ENCODE results near the gene TUBB2B. TPM values are rescaled to one million over a fixed set of nuclear protein-coding genes. Genes with fewer than 3 reads are reported as not detected.

Gene TUBB2B
- total RNA-seq, 1 experiment from 2014 or later = 144 TPM

GRCh38 chr6:3228046-3228671 is 706 bp upstream of the TUBB2B start:
- BruUV-seq (replicated peaks) = no TSS peak
- intact Hi-C loops (cut with micrococcal nuclease; ENCODE audit: unreplicated experiment) = no loop called here
- H3K9me3 ChIP-seq (ENCODE audit: low read depth, low read length, poor library complexity, severe bottlenecking) = no peaks in the 10 kb centered on the region

GRCh38 chr6:3226481-3227362 is 731 bp downstream of the TUBB2B start:
- Histone ChIP-seq H3K4me1 (ENCODE audit: insufficient read depth, low read length, poor library complexity, severe bottlenecking) (peaks cover 23% of the 10 kb centered on the region), H3K36me3 (ENCODE audit: insufficient read depth, low read length, poor library complexity, severe bottlenecking) (peaks cover 18% of the 10 kb centered on the region), H3K4me3 (ENCODE audit: low read depth, low read length, poor library complexity, severe bottlenecking) (peak overlapping the region; percentile 85), H3K9me3 (ENCODE audit: low read depth, low read length, poor library complexity, severe bottlenecking) (no peaks in the 10 kb centered on the region), H3K27ac (ENCODE audit: low read depth, low read length, poor library complexity, severe bottlenecking) (peak overlapping the region; percentile 83), H3K27me3 (replicated peaks; ENCODE audit: insufficient read depth, low read depth, low read length, poor library complexity) (peaks cover 8% of the 10 kb centered on the region)
- intact Hi-C loops (cut with micrococcal nuclease; ENCODE audit: unreplicated experiment) = loop anchor here (2.0 kb wide), 1 partner anchor 70 kb away; the partner anchor contains the start of gene TUBB2A
- BruUV-seq (replicated peaks) = TSS peak; percentile 48
- POLR2A ChIA-PET (ENCODE audit: low non-redundant PET) = interaction anchor here (0.6 kb wide), 1 partner anchor 235 kb away, joined by 3 read pairs; no protein-coding TSS in a partner anchor
- peak; percentile 88 for DNase-seq (ENCODE audit: low spot score)
- CTCF ChIA-PET = no interaction called here
- TF ChIP-seq, protein P1, sequence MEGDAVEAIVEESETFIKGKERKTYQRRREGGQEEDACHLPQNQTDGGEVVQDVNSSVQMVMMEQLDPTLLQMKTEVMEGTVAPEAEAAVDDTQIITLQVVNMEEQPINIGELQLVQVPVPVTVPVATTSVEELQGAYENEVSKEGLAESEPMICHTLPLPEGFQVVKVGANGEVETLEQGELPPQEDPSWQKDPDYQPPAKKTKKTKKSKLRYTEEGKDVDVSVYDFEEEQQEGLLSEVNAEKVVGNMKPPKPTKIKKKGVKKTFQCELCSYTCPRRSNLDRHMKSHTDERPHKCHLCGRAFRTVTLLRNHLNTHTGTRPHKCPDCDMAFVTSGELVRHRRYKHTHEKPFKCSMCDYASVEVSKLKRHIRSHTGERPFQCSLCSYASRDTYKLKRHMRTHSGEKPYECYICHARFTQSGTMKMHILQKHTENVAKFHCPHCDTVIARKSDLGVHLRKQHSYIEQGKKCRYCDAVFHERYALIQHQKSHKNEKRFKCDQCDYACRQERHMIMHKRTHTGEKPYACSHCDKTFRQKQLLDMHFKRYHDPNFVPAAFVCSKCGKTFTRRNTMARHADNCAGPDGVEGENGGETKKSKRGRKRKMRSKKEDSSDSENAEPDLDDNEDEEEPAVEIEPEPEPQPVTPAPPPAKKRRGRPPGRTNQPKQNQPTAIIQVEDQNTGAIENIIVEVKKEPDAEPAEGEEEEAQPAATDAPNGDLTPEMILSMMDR (conservative IDR thresholded peaks at IDR 0.05; ENCODE audit: low read depth, low read length) = no peak
- TF ChIP-seq EZH2 (IDR thresholded peaks at IDR 0.05; ENCODE audit: borderline replicate concordance, low read depth, low read length, poor library complexity, severe bottlenecking) = no peak

More at GRCh38 chr6:3228046-3228671, 706 bp upstream of the TUBB2B start:
- Histone ChIP-seq H3K4me1 (ENCODE audit: insufficient read depth, low read length, poor library complexity, severe bottlenecking) (peaks cover 23% of the 10 kb centered on the region), H3K27me3 (replicated peaks; ENCODE audit: insufficient read depth, low read depth, low read length, poor library complexity) (peaks cover 8% of the 10 kb centered on the region), H3K4me3 (ENCODE audit: low read depth, low read length, poor library complexity, severe bottlenecking) (peak overlapping the region; percentile 85), H3K27ac (ENCODE audit: low read depth, low read length, poor library complexity, severe bottlenecking) (peak overlapping the region; percentile 83), H3K36me3 (ENCODE audit: insufficient read depth, low read length, poor library complexity, severe bottlenecking) (peaks cover 18% of the 10 kb centered on the region)
- ChIA-PET POLR2A (ENCODE audit: low non-redundant PET) (no interaction called here), CTCF (no interaction called here)
- DNase-seq (ENCODE audit: low spot score) = no peak
- TF ChIP-seq, protein P1 (conservative IDR thresholded peaks at IDR 0.05; ENCODE audit: low read depth, low read length) = no peak
- no peak for TF ChIP-seq EZH2 (IDR thresholded peaks at IDR 0.05; ENCODE audit: borderline replicate concordance, low read depth, low read length, poor library complexity, severe bottlenecking)

- DNase-seq (ENCODE audit: low spot score) = no peak
- TF ChIP-seq, protein P1 (conservative IDR thresholded peaks at IDR 0.05; ENCODE audit: low read depth, low read length) = no peak
- no peak for TF ChIP-seq EZH2 (IDR thresholded peaks at IDR 0.05; ENCODE audit: borderline replicate concordance, low read depth, low read length, poor library complexity, severe bottlenecking)
- ChIA-PET POLR2A (ENCODE audit: low non-redundant PET) (no interaction called here), CTCF (no interaction called here)
- Histone ChIP-seq H3K4me3 (ENCODE audit: low read depth, low read length, poor library complexity, severe bottlenecking) (peak overlapping the region; percentile 85), H3K27me3 (replicated peaks; ENCODE audit: insufficient read depth, low read depth, low read length, poor library complexity) (peaks cover 8% of the 10 kb centered on the region), H3K4me1 (ENCODE audit: insufficient read depth, low read length, poor library complexity, severe bottlenecking) (peaks cover 23% of the 10 kb centered on the region), H3K27ac (ENCODE audit: low read depth, low read length, poor library complexity, severe bottlenecking) (no peak overlapping the region), H3K9me3 (ENCODE audit: low read depth, low read length, poor library complexity, severe bottlenecking) (no peaks in the 10 kb centered on the region), H3K36me3 (ENCODE audit: insufficient read depth, low read length, poor library complexity, severe bottlenecking) (peaks cover 18% of the 10 kb centered on the region)
- intact Hi-C loops (cut with micrococcal nuclease; ENCODE audit: unreplicated experiment) = loop anchor here (2.0 kb wide), 1 partner anchor 69 kb away; the partner anchor contains the start of gene TUBB2A
- no TSS peak for BruUV-seq (replicated peaks)
Observed at GRCh38 chr6:3226042-3226441, 1.4 kb downstream of the TUBB2B start.

Data from A673 (cell line).